GM18907 (cell line): ENCODE measurements around the gene ABCG8.

ENCODE experiments used
- ATAC-seq: cut with Tn5 transposase; IDR thresholded peaks from one replicate; pipeline ENCODE4 v1.9.1; 2021; ENCODE audit warnings: mild to moderate bottlenecking, moderate library complexity; ENCODE audit not compliant: unreplicated experiment

ABCG8 gene

DNA sequence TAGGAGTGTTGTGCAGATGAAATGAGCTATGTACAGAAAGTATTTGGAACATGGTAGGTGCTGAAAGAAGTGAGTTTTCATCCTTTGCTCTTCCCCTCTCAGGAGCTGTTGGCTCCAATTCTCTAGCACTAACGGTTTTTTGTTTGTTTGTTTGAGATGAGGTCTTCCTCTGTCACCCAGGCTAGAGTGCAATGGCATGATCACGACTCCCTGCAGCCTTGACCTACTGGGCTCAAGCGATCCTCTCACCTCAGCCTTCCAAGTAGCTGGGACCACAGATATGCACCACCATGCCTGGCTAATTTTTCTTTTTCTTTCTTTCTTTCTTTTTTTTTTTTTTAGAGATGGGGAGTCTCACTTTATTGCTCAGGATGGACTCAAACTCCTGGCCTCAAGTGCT is 12.9 kb upstream of the ABCG8 start:
- ATAC-seq, result no peak

- ATAC-seq, result no peak
Observed at GRCh38 chr2:43826305-43827250, 12.2 kb upstream of the ABCG8 start.

- no peak for ATAC-seq
Observed at GRCh38 chr2:43831543-43832294, 7.1 kb upstream of the ABCG8 start.

DNA sequence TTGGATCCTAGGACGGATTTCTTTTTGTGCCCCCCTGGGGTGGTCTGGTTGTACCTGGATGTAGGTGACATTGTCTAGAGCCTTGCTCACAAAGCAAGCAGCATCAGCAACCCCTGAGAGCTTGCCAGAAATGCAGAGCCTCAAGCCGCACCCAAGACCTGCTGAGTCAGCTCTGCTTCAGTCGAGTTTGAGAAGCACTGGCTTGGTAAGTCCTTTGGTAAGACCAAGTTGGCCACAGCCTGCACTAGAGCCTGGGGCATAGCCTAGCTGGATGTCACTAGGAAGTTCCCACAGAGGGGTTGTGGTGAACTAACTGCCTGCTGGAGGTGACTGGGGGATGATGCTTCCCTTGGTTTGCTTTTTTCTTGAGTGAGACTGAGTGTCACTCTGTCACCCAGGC is 6.3 kb upstream of the ABCG8 start:
- no peak for ATAC-seq

- ATAC-seq, result no peak
Observed at GRCh38 chr2:43837033-43837432, 1.7 kb upstream of the ABCG8 start.

DNA sequence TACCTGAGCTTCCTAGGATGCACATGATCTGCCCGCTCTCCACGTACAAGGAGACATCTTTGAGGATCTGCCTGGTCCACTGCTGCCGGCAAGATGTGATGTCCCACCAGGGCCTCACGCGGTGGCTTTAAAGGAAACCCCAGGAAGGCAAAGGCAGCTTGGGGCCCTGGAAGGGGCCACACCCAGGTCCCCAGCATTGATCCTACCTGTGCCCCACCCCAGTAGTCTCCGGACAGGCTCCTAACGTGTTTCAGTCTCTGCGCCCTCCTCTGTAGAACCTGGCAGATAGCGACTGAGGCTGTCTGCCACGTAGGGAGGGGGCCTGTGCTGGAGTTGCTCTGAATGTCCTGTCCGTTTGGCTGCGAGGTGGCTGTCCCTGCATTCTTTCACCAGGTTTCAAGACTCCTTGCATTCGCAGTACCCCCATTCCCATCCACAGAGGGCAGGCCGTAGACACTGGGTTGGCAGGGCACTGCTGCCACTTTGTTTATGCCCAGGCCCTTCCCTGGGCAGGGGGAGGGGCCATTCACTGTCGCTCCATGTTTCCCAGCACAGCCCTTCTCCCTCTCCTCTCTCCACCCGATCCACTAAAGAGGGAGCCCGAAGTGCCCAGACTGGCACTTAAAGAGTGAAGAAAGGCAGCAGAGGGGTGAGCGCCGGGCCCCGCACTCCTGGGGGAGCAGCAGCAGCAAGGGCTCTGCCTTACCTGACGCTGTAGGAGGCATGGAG is 776 bp upstream of the ABCG8 start:
- no peak for ATAC-seq

DNA sequence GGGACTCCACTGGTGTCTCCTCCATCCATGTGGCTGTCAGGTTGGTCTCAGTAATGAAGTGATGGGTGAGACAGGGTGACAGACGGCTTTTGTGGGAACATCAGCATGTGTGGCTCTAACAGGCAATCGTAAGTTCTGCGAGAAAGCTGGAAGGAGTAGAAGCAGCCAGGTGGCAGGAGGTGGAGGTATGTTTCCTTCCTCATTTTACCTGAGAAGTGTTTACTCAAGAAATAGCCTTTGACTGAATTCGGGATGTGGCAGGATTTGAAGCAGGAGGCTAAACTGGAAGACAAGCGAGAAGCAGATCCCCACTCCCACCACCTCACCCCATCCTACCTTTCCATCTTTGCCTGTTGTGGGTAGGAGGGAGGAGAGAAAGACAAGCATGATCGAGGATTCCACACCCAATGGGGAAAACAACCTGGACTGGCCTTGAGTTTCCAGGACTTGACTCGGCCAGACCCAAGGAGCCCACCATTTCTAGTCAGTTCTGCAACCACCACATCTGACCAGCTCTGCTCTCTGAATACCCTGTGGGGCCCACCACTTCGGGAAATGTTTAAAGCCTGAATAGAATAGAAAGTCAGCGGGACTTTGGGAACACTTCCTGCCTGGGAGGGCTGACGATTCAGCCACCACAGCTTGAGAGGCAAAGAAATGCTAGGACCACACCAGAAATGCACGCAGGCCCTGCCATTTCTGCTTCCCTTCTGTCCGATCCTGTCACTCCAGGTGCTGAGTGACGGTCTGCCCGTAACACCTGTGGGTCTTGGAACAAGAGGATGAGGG is 1.2 kb downstream of the ABCG8 start:
- ATAC-seq, result no peak

- no peak for ATAC-seq
Observed at GRCh38 chr2:43840965-43841364, 2.2 kb downstream of the ABCG8 start.

DNA sequence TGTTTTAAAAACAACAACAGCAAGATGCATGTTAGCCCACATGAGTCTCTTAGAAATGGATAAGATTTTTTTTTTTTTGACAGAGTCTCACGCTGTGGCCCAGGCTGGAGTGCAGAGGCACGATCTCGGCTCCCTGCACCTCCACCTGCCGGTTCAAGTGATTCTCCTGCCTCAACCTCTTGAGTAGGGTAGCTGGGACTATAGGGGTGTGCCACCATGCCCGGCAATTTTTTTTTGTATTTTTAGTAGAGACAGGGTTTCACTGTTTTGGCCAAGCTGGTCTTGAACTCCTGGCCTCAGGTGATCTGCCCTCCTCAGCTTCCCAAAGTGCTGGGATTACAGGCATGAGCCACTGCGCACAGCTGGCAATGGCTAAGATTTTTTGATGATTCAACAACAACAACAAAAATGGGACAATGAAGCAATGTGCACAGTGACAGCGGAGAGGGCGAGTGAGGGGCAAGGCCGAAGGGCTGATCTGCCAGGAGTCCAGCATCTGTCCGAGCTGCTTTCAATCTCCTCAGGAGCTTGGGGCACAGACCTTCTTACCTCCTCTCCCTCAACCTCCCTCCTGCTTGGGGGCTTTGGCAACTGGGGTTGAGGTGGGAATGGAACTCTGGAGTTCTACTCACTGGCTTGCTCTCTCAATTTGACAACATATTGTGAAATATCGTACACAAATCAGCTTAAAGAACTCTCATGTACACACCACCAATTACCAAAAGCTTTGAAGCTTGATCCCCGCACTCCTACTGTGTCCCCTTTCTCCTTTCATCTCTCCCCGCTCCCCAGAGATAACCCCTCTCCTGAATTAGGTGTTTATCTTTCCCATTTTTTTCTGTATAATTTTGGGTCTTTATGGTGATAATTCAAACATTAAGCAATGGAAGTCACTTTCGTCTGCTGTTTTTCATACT is 3.4 kb downstream of the ABCG8 start:
- ATAC-seq, result no peak

GRCh38 chr2:43842866-43843226 is 4.1 kb downstream of the ABCG8 start:
- ATAC-seq, result no peak

GRCh38 chr2:43845181-43845580 is 6.4 kb downstream of the ABCG8 start:
- ATAC-seq, result no peak

DNA sequence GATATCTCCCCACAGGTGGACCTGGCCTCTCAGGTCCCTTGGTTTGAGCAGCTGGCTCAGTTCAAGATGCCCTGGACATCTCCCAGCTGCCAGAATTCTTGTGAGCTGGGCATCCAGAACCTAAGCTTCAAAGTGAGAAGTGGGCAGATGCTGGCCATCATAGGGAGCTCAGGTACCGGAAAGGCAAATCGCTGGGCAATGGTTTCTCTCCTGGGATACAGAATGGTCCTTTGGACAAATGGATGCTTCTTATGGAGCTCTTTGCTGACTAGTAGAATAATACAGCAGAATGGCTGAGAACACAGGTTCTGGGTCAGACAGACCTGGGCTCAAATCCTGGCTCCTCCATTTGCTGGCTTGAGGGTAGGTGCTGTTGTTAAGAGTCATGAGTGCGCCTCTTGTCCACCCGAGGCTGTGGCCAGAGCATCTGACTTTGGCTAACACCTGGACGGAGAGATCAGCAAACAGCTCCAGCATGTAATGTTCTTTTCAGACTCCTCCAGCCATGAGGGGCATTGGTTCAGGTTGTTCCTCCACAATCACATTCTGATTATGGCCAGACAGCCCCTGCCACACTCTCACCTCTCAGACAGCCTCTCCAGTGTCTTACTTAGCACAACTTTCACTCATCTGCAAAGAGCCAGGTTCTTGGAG is 7.5 kb downstream of the ABCG8 start:
- ATAC-seq, result no peak

DNA sequence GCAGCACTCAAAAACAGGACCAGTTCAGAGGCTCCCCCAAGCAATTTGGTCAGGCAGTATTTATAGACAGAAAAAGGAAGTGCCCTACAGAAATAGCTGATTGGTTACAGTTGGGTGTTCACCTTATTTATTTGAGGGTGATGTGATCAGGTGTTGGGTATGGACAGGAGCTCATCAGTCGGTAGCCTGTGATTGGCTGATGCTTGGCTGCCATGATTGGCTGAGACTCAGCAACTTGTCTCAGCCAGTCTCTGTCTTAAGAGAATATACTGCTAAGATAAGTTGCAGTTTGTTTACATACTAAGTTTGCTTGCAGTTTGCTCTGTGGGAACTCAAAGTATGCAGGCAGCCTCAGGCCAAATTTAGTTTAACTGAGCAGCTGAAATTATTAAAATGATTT is 9.4 kb downstream of the ABCG8 start:
- no peak for ATAC-seq

DNA sequence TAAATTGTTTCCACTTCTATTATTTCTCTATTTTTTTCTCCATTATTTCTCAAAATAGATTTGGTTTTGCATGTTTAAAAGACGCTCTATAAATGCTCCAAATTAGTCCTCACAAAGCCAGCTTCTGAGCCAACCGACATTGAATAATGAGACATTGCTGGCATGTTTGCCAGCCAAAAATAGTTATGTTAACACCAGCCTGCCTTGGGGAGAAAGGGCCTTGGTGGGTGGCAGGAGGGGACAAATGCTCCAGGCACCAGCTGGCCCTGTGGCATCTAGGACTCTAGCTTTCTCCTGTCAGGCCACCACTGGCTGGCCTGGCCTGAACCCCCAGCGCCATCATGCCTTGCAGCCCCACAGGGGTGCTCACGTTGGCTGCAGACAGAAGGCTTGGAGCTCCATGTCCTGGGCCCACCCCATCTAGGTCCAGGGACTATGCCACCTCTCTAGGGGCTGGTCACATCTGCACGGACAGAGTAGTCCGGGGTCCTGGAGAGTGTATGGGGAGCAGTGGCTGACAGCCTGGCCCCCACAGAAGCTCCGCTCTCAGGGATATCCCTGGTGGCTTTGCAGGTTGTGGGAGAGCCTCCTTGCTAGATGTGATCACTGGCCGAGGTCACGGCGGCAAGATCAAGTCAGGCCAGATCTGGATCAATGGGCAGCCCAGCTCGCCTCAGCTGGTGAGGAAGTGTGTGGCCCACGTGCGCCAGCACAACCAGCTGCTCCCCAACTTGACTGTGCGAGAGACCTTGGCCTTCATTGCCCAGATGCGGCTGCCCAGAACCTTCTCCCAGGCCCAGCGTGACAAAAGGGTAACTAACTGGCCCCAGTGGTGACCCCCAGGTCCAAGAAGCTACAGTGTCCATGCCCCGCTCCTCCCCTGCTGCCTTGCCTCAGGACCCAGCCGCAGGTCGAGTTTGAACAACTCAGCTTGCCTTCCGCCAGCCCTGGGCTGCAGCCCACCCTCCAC is 12.5 kb downstream of the ABCG8 start:
- no peak for ATAC-seq

DNA sequence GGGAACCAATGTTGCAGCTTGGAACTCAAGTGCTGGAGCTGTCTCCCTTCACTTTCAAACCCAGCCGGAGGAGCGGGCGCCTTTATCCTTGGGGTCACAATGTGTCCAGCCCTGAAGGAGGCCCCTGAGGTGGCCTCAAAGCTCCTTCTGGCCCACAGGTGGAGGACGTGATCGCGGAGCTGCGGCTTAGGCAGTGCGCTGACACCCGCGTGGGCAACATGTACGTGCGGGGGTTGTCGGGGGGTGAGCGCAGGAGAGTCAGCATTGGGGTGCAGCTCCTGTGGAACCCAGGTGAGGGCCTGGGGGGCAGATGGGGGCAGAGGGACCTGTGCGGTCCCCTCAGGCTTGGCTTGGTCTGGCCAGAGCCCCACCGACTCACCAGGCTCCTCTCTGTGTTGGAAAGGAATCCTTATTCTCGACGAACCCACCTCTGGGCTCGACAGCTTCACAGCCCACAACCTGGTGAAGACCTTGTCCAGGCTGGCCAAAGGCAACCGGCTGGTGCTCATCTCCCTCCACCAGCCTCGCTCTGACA is 13.5 kb downstream of the ABCG8 start:
- no peak for ATAC-seq

GRCh38 chr2:43853141-43854081 is 14.6 kb downstream of the ABCG8 start:
- no peak for ATAC-seq

DNA sequence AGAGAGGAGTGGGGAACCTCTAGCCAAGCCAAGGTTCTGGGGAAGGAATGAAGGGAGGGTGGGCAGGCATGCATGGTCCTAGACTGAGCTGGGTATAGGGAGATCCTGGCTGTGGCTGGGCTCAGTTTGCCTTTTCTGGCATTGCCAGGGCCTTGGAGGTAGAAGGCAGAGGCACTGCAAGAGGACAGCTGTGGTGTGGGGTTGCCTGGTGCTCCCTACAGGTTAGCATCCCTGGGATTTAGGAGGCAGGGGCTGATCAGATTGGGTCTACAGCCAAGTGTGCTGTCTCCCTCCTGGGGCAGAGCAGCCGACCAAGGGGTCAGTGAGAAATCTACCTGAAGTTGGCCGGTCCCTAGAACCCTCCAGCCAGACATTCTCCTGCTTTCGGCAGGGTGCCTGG is 15.9 kb downstream of the ABCG8 start:
- ATAC-seq, result no peak
